A549 (cell line): Measurements from ENCODE around the gene PI4KA. TPM values are rescaled to one million over a fixed set of nuclear protein-coding genes. Genes with fewer than 3 reads are reported as not detected.

Experiments used
- ATAC-seq, 2 experiments: fragments of 200-7000 bp in 1 of 2; fragments of >200 bp in 1 of 2; cut with Nextera tagmentation in 1 of 2; cut with Tn5 transposase in 1 of 2; 3 replicates each; pipeline versions ENCODE4 v1.8.0 to v1.9.1; 2018 to 2020; ENCODE audit warnings: mild to moderate bottlenecking in 1 of 2, moderate library complexity in 1 of 2
- CTCF ChIA-PET: fragments of 300-600 bp; sonication (Branson Sonifier 250); formaldehyde crosslinking; extraction: SDS; loops from one replicate; lab custom pipeline; 2021; ENCODE audit warnings: antibody characterized with exemption, inconsistent platforms; lab: Yijun Ruan, JAX
- POLR2A ChIA-PET: fragments of 350-600 bp; formaldehyde crosslinking; extraction: SDS; loops from one replicate; lab custom pipeline; 2021; ENCODE audit warnings: antibody characterized with exemption, inconsistent platforms; lab: Yijun Ruan, JAX
- DNase-seq, 2 experiments: peaks; one replicate each; pipeline versions ENCODE4 v3.0.0 to v3.0.0-alpha.2; 2011 to 2016; ENCODE audit warnings: low read depth in 1 of 2, low spot score in 1 of 2
- FAIRE-seq: peaks from 2 replicates; lab custom pipeline; 2011; peaks lifted over from hg19 to GRCh38; lab: Jason Lieb, UNC
- H3K27ac ChIP-seq, 2 experiments: fragments of >200 bp; sonication (Bioruptor Twin); formaldehyde crosslinking; 3 replicates each; pipeline ENCODE4 v1.5.1; 2016 to 2017
- H3K4me1 ChIP-seq: fragments of >200 bp; sonication (Bioruptor Twin); formaldehyde crosslinking; 3 replicates; pipeline ENCODE4 v1.6.1; 2016
- H3K4me2 ChIP-seq: fragments of >200 bp; sonication (Bioruptor Twin); formaldehyde crosslinking; 3 replicates; pipeline ENCODE4 v1.6.1; 2016
- H3K4me3 ChIP-seq: fragments of >200 bp; sonication (Bioruptor Twin); formaldehyde crosslinking; 3 replicates; pipeline ENCODE4 v1.5.1; 2016
- H3K9me3 ChIP-seq: fragments of >200 bp; sonication (Bioruptor Twin); formaldehyde crosslinking; 3 replicates; pipeline ENCODE4 v1.6.1; 2016
- ATOH8 ChIP-seq: fragments of 250-450 bp; sonication (Bioruptor Pico); IDR thresholded peaks from 2 replicates; pipeline ENCODE4 v1.5.0; 2020; ENCODE audit warnings: low read depth, mild to moderate bottlenecking, moderate library complexity
- BHLHE40 ChIP-seq: IDR thresholded peaks from 2 replicates; pipeline ENCODE4 v1.6.1; 2012; ENCODE audit warnings: low read depth, low read length, inconsistent platforms
- CBX2 ChIP-seq: fragments of 200-600 bp; sonication (generic); IDR thresholded peaks from 2 replicates; pipeline ENCODE4 v1.6.1; 2016; ENCODE audit warnings: low read depth, mild to moderate bottlenecking, borderline replicate concordance
- CBX8 ChIP-seq: fragments of 200-600 bp; sonication (generic); IDR thresholded peaks from 2 replicates; pipeline ENCODE4 v1.6.1; 2016
- CEBPB ChIP-seq, 2 experiments: fragments of >200 bp in 1 of 2; sonication (Bioruptor Twin) in 1 of 2; formaldehyde crosslinking in 1 of 2; IDR thresholded peaks; 2 replicates each; pipeline ENCODE4 v1.6.1; 2012 to 2016
- EP300 ChIP-seq, 2 experiments: fragments of >200 bp; sonication (Bioruptor Twin); formaldehyde crosslinking; IDR thresholded peaks; 2 replicates in 1 of 2; 3 replicates in 1 of 2; pipeline ENCODE4 v1.6.1; 2016 to 2017
- ESRRA ChIP-seq: fragments of 150-350 bp; IDR thresholded peaks from 2 replicates; pipeline ENCODE4 v1.6.1; 2014; ENCODE audit warnings: mild to moderate bottlenecking, low read length, borderline replicate concordance
- FOSB ChIP-seq: fragments of 250-450 bp; sonication (Bioruptor Pico); IDR thresholded peaks from 2 replicates; pipeline ENCODE4 v1.5.0; 2020; ENCODE audit warnings: mild to moderate bottlenecking, moderate library complexity
- FOSL2 ChIP-seq, 2 experiments: fragments of 450-650 bp in 1 of 2; fragments of >200 bp in 1 of 2; sonication (Bioruptor Twin) in 1 of 2; formaldehyde crosslinking; IDR thresholded peaks; 2 replicates each; pipeline versions ENCODE4 v1.5.0 to v1.6.1; 2016 to 2020; ENCODE audit warnings: mild to moderate bottlenecking in 1 of 2, moderate library complexity in 1 of 2
- FOXS1 ChIP-seq: fragments of 250-450 bp; sonication (Bioruptor Pico); IDR thresholded peaks from 2 replicates; pipeline ENCODE4 v1.5.0; 2020; ENCODE audit warnings: mild to moderate bottlenecking, moderate library complexity
- GATA3 ChIP-seq: IDR thresholded peaks from 2 replicates; pipeline ENCODE4 v1.6.1; 2012; ENCODE audit warnings: borderline replicate concordance
- HES2 ChIP-seq: fragments of >200 bp; sonication (Bioruptor Twin); formaldehyde crosslinking; IDR thresholded peaks from 2 replicates; pipeline ENCODE4 v1.6.1; 2016
- HEYL ChIP-seq: fragments of 250-450 bp; sonication (Bioruptor Pico); IDR thresholded peaks from 2 replicates; pipeline ENCODE4 v1.8.0; 2021; ENCODE audit warnings: mild to moderate bottlenecking, moderate library complexity
- HOXA7 ChIP-seq: fragments of 250-450 bp; sonication (Bioruptor Pico); IDR thresholded peaks from 2 replicates; pipeline ENCODE4 v1.5.0; 2020; ENCODE audit warnings: mild to moderate bottlenecking, moderate library complexity
- HOXB5 ChIP-seq: fragments of 250-450 bp; sonication (Bioruptor Pico); IDR thresholded peaks from 2 replicates; pipeline ENCODE4 v1.5.0; 2020; ENCODE audit warnings: mild to moderate bottlenecking, moderate library complexity
- KDM1A ChIP-seq: fragments of 200-600 bp; sonication (generic); IDR thresholded peaks from 2 replicates; pipeline ENCODE4 v1.6.1; 2016; ENCODE audit warnings: low read depth, mild to moderate bottlenecking
- KDM5A ChIP-seq: fragments of 200-600 bp; sonication (generic); IDR thresholded peaks from 2 replicates; pipeline ENCODE4 v1.6.1; 2016; ENCODE audit warnings: antibody characterized with exemption, mild to moderate bottlenecking
- MAZ ChIP-seq: fragments of 150-350 bp; IDR thresholded peaks from 2 replicates; pipeline ENCODE4 v1.6.1; 2014; ENCODE audit warnings: antibody characterized with exemption, low read depth, low read length, borderline replicate concordance
- MYC ChIP-seq: IDR thresholded peaks from 2 replicates; pipeline ENCODE4 v1.6.1; 2012; ENCODE audit warnings: mild to moderate bottlenecking, inconsistent platforms, low read length, improper control_type of control experiment, borderline replicate concordance
- POLR2A ChIP-seq: IDR thresholded peaks from 2 replicates; pipeline ENCODE4 v1.6.1; 2012; ENCODE audit warnings: mild to moderate bottlenecking, low read length
- RCOR1 ChIP-seq: fragments of 150-350 bp; IDR thresholded peaks from 2 replicates; pipeline ENCODE4 v1.6.1; 2014; ENCODE audit warnings: antibody characterized with exemption, low read length, low read depth
- RFX5 ChIP-seq: fragments of 450-650 bp; IDR thresholded peaks from 2 replicates; pipeline ENCODE4 v1.7.1; 2014; ENCODE audit warnings: antibody characterized with exemption, mild to moderate bottlenecking, moderate library complexity
- SMC3 ChIP-seq: fragments of >200 bp; sonication (Bioruptor Twin); formaldehyde crosslinking; IDR thresholded peaks from 3 replicates; pipeline ENCODE4 v1.6.1; 2018; ENCODE audit warnings: inconsistent platforms
- SREBF2 ChIP-seq: fragments of 450-650 bp; IDR thresholded peaks from 2 replicates; pipeline ENCODE4 v1.6.1; 2014; ENCODE audit warnings: mild to moderate bottlenecking, moderate library complexity
- TFCP2L1 ChIP-seq: fragments of 250-450 bp; sonication (Bioruptor Pico); IDR thresholded peaks from 2 replicates; pipeline ENCODE4 v1.5.0; 2021; ENCODE audit warnings: mild to moderate bottlenecking
- TP53 ChIP-seq: fragments of 250-450 bp; sonication (Bioruptor Pico); IDR thresholded peaks from 2 replicates; pipeline ENCODE4 v1.5.0; 2021; ENCODE audit warnings: mild to moderate bottlenecking, moderate library complexity
- ZNF302 ChIP-seq: fragments of 250-450 bp; sonication (Bioruptor Pico); IDR thresholded peaks from 2 replicates; pipeline ENCODE4 v1.9.0; 2021; ENCODE audit warnings: inconsistent platforms, mild to moderate bottlenecking, moderate library complexity
- whole genome bisulfite sequencing: methylation state at CpG from one replicate; pipeline ENCODE4 v1.1.6; 2017; ENCODE audit errors: missing lambda C conversion rate; 5-methylcytosine and 5-hydroxymethylcytosine counted together
- polyA plus RNA-seq, 4 experiments: library from polyadenylated mRNA; depleted of rRNA in 3 of 4; stranded (reverse); fragments of >200 nt; fragmentation: RNase III in 1 of 4; extraction: RNeasy Plus Mini Kit Qiagen cat#74134 plus additional on column Dnase treatment in 1 of 4; gene quantifications; 2 replicates in 3 of 4; 3 replicates in 1 of 4; pipeline ENCODE4 v1.2.3, GENCODE V29; 2011 to 2017
- TF ChIP-seq, protein P1 (sequence below): fragments of 450-650 bp; IDR thresholded peaks from 2 replicates; pipeline ENCODE4 v1.6.1; 2014; ENCODE audit warnings: antibody characterized with exemption

The PI4KA gene
- polyA plus RNA-seq, 2 of the 4 experiments (the other 2 are of a cell fraction): 14.4 to 21.3 TPM

GRCh38 chr22:20786536-20786979 is 72.1 kb downstream of the PI4KA start:
- WGBS: 79% methylated on average over 10 of the region's 10 CpGs
- Histone ChIP-seq H3K9me3 (no peaks in the 10 kb centered on the region), H3K4me3 (no peak overlapping the region), H3K4me1 (peaks cover 5% of the 10 kb centered on the region; the same call in 2 of the 3 replicates), H3K27ac (no peak overlapping the region), H3K4me2 (no peak overlapping the region)
- ChIA-PET POLR2A (no interaction called here), CTCF (interaction anchor here (0.6 to 5.0 kb wide), 5 partner anchors 8 to 225 kb away, joined by 3 to 26 read pairs (median 3); no protein-coding TSS in a partner anchor)
- no peak for ATAC-seq
- TF ChIP-seq KDM5A (no peak), CBX2 (no peak), CBX8 (no peak), CEBPB (IDR thresholded peaks at IDR 0.05) (no peak), MYC (no peak), MAZ (no peak), SREBF2 (no peak), HEYL (no peak), HOXA7 (CRISPR knock-in tag) (no peak), ATOH8 (no peak), FOSB (CRISPR knock-in tag) (no peak)
- TF ChIP-seq, protein P1, sequence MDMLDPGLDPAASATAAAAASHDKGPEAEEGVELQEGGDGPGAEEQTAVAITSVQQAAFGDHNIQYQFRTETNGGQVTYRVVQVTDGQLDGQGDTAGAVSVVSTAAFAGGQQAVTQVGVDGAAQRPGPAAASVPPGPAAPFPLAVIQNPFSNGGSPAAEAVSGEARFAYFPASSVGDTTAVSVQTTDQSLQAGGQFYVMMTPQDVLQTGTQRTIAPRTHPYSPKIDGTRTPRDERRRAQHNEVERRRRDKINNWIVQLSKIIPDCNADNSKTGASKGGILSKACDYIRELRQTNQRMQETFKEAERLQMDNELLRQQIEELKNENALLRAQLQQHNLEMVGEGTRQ: no peak
- FAIRE-seq: no peak
- DNase-seq: no peak

DNA sequence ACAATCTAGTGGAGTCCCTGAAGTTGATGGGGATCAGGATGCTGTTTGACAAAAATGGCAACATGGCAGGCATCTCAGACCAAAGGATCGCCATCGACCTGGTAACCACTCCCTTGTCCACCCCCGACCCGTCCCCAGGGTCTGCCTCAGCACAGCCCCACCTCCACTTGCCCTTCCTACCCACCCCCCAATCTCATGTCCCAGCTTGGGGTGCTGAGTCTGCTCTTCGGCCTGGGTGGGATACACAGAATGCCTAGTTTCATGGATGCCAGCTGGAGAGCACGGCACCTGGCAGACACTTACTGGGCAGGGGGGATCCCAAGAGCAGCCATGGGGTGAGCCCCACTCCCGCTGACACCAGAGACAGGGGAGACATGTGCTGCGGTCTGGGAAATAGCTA is 72.6 kb downstream of the PI4KA start:
- TF ChIP-seq KDM1A: no peak
- no peak for TF ChIP-seq TFCP2L1 (CRISPR knock-in tag)
- no peak for TF ChIP-seq HEYL
- TF ChIP-seq POLR2A: no peak
- no peak for TF ChIP-seq FOSL2 (IDR thresholded peaks at IDR 0.05)
- no peak for TF ChIP-seq FOSL2 (CRISPR knock-in tag; IDR thresholded peaks at IDR 0.05)
- no peak for TF ChIP-seq HES2
- TF ChIP-seq SMC3: no peak
- ATAC-seq (no peak), FAIRE-seq (no peak), DNase-seq (no peak)
- 82% methylated on average over 6 of the region's 8 CpGs for WGBS
- H3K27ac ChIP-seq: no peak overlapping the region
- H3K9me3 ChIP-seq: no peaks in the 10 kb centered on the region
- ChIA-PET CTCF (interaction anchor here (0.6 to 5.0 kb wide), 6 partner anchors 9 to 226 kb away, joined by 3 to 26 read pairs (median 3); no protein-coding TSS in a partner anchor), POLR2A (no interaction called here)
- peaks cover 5% of the 10 kb centered on the region; the same call in 2 of the 3 replicates for H3K4me1 ChIP-seq
- no peak overlapping the region for H3K4me2 ChIP-seq
- H3K4me3 ChIP-seq: no peak overlapping the region

GRCh38 chr22:20785415-20785814 is 73.2 kb downstream of the PI4KA start:
- Histone ChIP-seq H3K4me1 (no peaks in the 10 kb centered on the region; the same call in 2 of the 3 replicates), H3K9me3 (no peaks in the 10 kb centered on the region), H3K27ac (no peak overlapping the region), H3K4me2 (no peak overlapping the region)
- CTCF ChIA-PET: interaction anchor here (1.3 to 5.0 kb wide), 4 partner anchors 9 to 66 kb away, joined by 4 to 26 read pairs (median 17); no protein-coding TSS in a partner anchor
- FAIRE-seq: no peak
- TF ChIP-seq FOXS1 (CRISPR knock-in tag) (no peak), CEBPB (IDR thresholded peaks at IDR 0.05) (no peak), RFX5 (no peak), GATA3 (no peak), RCOR1 (no peak), EP300 (IDR thresholded peaks at IDR 0.05) (no peak), ESRRA (no peak), ATOH8 (no peak), ZNF302 (CRISPR knock-in tag) (no peak), HES2 (no peak), CBX8 (no peak), MYC (no peak), HOXB5 (no peak), BHLHE40 (no peak), TP53 (no peak)
- TF ChIP-seq, all 56 proteins: peak for 0
- 73% methylated on average over 3 of the region's 3 CpGs for WGBS
- POLR2A ChIA-PET: no interaction called here
- DNase-seq: no peak
- no peak overlapping the region for H3K4me3 ChIP-seq
- ATAC-seq: no peak
